Naive thymus-derived CD4-positive, alpha-beta T cell (primary cell): ENCODE data around the gene LRRC37A2. TPM values are rescaled to one million over a fixed set of nuclear protein-coding genes. Genes with fewer than 3 reads are reported as not detected.
"Not testable (repeated sequence)": the region's sequence is repeated elsewhere in the genome, so short reads cannot be mapped to it uniquely, and the experiment has no call there.

Experiments used
- ATAC-seq: fragments of 150-1000 bp; cut with Tn5 transposase; 2 replicates; pipeline ENCODE4 v1.10.0; 2021; ENCODE audit warnings: mild to moderate bottlenecking, moderate library complexity
- CTCF ChIA-PET: fragments of 350-600 bp; sonication (Branson Sonifier 250); formaldehyde crosslinking; loops from one replicate; lab custom pipeline; 2021; ENCODE audit warnings: antibody characterized with exemption; lab: Charles Lee
- POLR2A ChIA-PET: fragments of 350-600 bp; sonication (Branson Sonifier 250); formaldehyde crosslinking; loops from one replicate; lab custom pipeline; 2021; ENCODE audit warnings: antibody characterized with exemption, inconsistent platforms; lab: Charles Lee
- DNase-seq, 9 donors: peaks; one replicate each; pipeline versions ENCODE4 v3.0.0 to v3.0.0-alpha.2; 2020 to 2022; ENCODE audit warnings: mixed read lengths in 1 of 9
- H3K27ac ChIP-seq: one replicate; pipeline ENCODE4 v1.7.0; 2013; ENCODE audit warnings: mild to moderate bottlenecking, low read depth, low read length, moderate library complexity
- H3K27me3 ChIP-seq, 2 donors: one replicate each; pipeline ENCODE4 v1.7.0; 2013; ENCODE audit warnings: low read length in 2 of 2, mild to moderate bottlenecking in 2 of 2, moderate library complexity in 2 of 2; ENCODE audit not compliant: control insufficient read depth in 2 of 2, insufficient read depth in 2 of 2
- H3K36me3 ChIP-seq, 3 experiments: 1 replicate in 2 of 3; 2 replicates in 1 of 3; pipeline ENCODE4 v1.7.0; 2013; ENCODE audit warnings: low read length in 3 of 3, mild to moderate bottlenecking in 3 of 3, moderate library complexity in 1 of 3; ENCODE audit not compliant: insufficient read depth in 3 of 3, control insufficient read depth in 2 of 3
- H3K4me1 ChIP-seq, 2 donors: one replicate each; pipeline ENCODE4 v1.7.0; 2013; ENCODE audit warnings: low read length in 2 of 2, mild to moderate bottlenecking in 2 of 2, moderate library complexity in 1 of 2; ENCODE audit not compliant: control insufficient read depth in 2 of 2, insufficient read depth in 2 of 2
- H3K4me3 ChIP-seq: 2 replicates; pipeline ENCODE4 v1.7.0; 2013; ENCODE audit warnings: mild to moderate bottlenecking, low read length
- H3K9me3 ChIP-seq, 3 experiments: 1 replicate in 2 of 3; 2 replicates in 1 of 3; pipeline ENCODE4 v1.7.0; 2013; ENCODE audit warnings: low read length in 3 of 3; ENCODE audit not compliant: control insufficient read depth in 2 of 3
- H3K27ac Mint-ChIP-seq, 9 donors: one replicate each; pipeline ENCODE4 v1.8.0; 2020 to 2022; ENCODE audit warnings: mixed read lengths in 9 of 9, mild to moderate bottlenecking in 8 of 9, moderate library complexity in 5 of 9, inconsistent platforms in 2 of 9
- H3K27me3 Mint-ChIP-seq, 5 donors: one replicate each; pipeline ENCODE4 v1.8.0; 2021 to 2022; ENCODE audit warnings: mixed read lengths in 5 of 5, mild to moderate bottlenecking in 1 of 5
- H3K36me3 Mint-ChIP-seq, 5 donors: one replicate each; pipeline ENCODE4 v1.8.0; 2020 to 2022; ENCODE audit warnings: mixed read lengths in 5 of 5, mild to moderate bottlenecking in 3 of 5, inconsistent platforms in 1 of 5
- H3K4me1 Mint-ChIP-seq, 7 donors: one replicate each; pipeline ENCODE4 v1.8.0; 2020 to 2022; ENCODE audit warnings: mixed read lengths in 7 of 7, mild to moderate bottlenecking in 3 of 7, inconsistent platforms in 1 of 7
- H3K4me3 Mint-ChIP-seq, 10 donors: one replicate each; pipeline ENCODE4 v1.8.0; 2020 to 2022; ENCODE audit warnings: mild to moderate bottlenecking in 10 of 10, mixed read lengths in 10 of 10, moderate library complexity in 6 of 10, inconsistent platforms in 2 of 10
- H3K9me3 Mint-ChIP-seq, 11 donors: one replicate each; pipeline ENCODE4 v1.8.0; 2020 to 2022; ENCODE audit warnings: mixed read lengths in 11 of 11, mild to moderate bottlenecking in 4 of 11, inconsistent platforms in 1 of 11, moderate library complexity in 1 of 11
- intact Hi-C, 2 donors: fragments of 100-400 bp; cut with micrococcal nuclease; formaldehyde crosslinking; loops; one replicate each; pipeline ENCODE4 v1.15.1; 2023
- polyA plus RNA-seq, 2 donors: library from polyadenylated mRNA; unstranded; fragments of 300-500 nt; fragmentation: Illumina TruSeq; gene quantifications; one replicate each; pipeline ENCODE4 v1.2.3, GENCODE V29; 2021
- total RNA-seq, 6 experiments: library from RNA in 5 of 6; stranded (reverse) in 5 of 6; gene quantifications; 1 replicate in 5 of 6; 2 replicates in 1 of 6; pipeline ENCODE4 v1.2.3 and lab custom pipeline; 2021 to 2026

The LRRC37A2 gene
- total and polyA plus RNA-seq, 7 experiments from 2014 or later, result 9.8 to 53.8 (median 17.8) TPM

DNA sequence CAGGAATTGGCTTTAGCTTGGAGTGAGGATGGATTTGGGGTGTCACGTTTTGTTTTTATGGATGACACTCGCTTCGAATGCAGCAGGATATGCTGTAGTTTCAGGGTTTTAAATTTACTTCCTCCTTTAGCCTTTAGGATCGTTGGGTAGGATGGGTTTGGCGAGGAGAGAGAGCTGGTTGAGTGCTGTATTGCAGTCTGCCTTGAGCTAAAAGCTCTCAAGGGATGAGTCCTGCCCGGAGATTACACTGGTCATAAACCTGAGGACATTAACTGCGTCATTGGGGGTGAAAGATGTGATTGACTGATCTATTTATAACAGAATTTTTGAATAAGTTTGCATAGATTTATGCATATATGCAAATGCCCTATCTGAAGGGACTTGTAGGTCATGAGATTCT is 79.1 kb downstream of the LRRC37A2 start:
- H3K36me3 ChIP-seq, H3K9me3 Mint-ChIP-seq, H3K4me3 Mint-ChIP-seq, H3K4me1 Mint-ChIP-seq, H3K27me3 Mint-ChIP-seq, H3K4me1 ChIP-seq, H3K27ac ChIP-seq, H3K27me3 ChIP-seq, H3K27ac Mint-ChIP-seq, CTCF ChIA-PET, H3K36me3 Mint-ChIP-seq, H3K9me3 ChIP-seq, DNase-seq, POLR2A ChIA-PET, H3K4me3 ChIP-seq, intact Hi-C loops: not testable (repeated sequence)
- peak; percentile 55 for ATAC-seq

DNA sequence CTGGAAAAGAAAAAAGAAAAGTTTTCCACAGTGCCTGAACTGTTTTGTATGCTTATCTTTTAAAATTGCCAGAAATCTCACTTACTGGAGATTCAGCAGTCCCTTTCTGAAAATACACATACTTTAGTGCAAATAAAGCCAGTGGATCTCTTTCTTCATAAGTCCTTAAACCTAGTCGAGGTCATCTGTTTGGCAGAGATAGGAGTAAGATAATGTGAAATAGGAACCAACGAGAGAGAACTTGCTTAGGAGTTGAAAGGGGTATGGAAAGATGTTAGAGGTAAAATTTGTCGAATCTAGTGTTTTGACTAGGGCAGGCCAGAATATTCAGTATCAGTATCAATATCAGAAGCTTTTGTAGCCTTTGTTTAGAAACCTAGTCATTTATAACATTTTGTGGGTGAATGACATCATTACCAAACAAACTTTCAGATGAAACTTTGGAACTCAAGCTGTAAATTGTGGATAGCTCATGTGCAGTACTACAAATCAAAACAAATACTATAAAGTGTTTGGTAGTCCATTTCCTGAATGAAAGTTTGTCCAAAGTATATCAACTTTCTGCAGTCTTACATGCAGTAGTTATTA is 86.2 kb downstream of the LRRC37A2 start:
- DNase-seq, H3K36me3 Mint-ChIP-seq, H3K27me3 ChIP-seq, H3K4me1 Mint-ChIP-seq, POLR2A ChIA-PET, H3K9me3 Mint-ChIP-seq, ATAC-seq, H3K27ac Mint-ChIP-seq, intact Hi-C loops, H3K4me1 ChIP-seq, H3K27ac ChIP-seq, H3K9me3 ChIP-seq, H3K4me3 ChIP-seq, H3K27me3 Mint-ChIP-seq, H3K36me3 ChIP-seq, H3K4me3 Mint-ChIP-seq, CTCF ChIA-PET: not testable (repeated sequence)

DNA sequence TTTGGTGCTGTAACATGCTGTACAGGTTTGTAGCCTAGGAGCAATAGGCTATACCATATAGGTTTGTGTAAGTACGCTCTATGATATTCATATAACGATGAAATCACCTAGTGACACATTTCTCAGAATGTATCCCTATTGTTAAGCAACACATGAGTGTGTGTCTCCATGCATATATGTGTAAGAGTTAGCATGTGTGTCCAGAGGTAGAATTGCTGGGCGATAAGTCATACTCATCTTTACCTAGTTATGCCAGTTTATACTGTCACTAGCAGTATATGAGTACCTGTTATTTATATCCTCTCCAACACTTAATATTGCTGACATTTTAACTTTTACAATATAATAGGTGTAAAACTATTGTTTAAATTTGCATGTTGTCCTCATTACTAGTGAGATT is 88.5 kb downstream of the LRRC37A2 start:
- DNase-seq, intact Hi-C loops, H3K27me3 ChIP-seq, H3K9me3 Mint-ChIP-seq, ATAC-seq, H3K36me3 ChIP-seq, H3K9me3 ChIP-seq, POLR2A ChIA-PET, H3K4me3 ChIP-seq, H3K27me3 Mint-ChIP-seq, H3K4me1 Mint-ChIP-seq, H3K4me3 Mint-ChIP-seq, H3K4me1 ChIP-seq, H3K27ac ChIP-seq, CTCF ChIA-PET, H3K27ac Mint-ChIP-seq, H3K36me3 Mint-ChIP-seq: not testable (repeated sequence)

DNA sequence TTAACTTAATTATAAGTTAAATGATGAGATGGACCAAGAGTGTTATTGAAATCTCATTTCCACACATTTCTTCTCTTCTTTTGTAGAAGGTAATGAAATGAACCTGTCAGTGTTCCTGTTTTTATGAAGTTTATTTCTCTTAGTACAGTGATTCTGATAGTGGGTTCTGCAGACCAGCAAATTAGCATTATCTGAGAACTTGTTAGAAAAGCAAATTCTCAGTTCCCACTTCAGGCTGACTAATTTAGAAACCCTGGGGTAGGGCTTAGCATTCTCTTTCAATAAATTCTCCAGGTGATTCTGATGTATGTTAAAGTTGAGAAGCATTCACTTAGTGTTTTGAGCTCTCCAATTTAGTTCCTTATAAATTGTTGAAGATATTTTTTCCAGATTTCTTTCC is 90.9 kb downstream of the LRRC37A2 start:
- intact Hi-C loops, CTCF ChIA-PET: not testable (repeated sequence)

More for the DNA sequence above, 90.9 kb downstream of the LRRC37A2 start:
- H3K4me3 Mint-ChIP-seq, H3K27me3 Mint-ChIP-seq, H3K4me1 ChIP-seq, H3K9me3 ChIP-seq, POLR2A ChIA-PET, H3K4me3 ChIP-seq, ATAC-seq, H3K27ac Mint-ChIP-seq, H3K27ac ChIP-seq, H3K9me3 Mint-ChIP-seq, H3K4me1 Mint-ChIP-seq, H3K36me3 Mint-ChIP-seq, H3K27me3 ChIP-seq, DNase-seq, H3K36me3 ChIP-seq: not testable (repeated sequence)

Other genes starting within 250 kb of the LRRC37A2 start
- gene LRRC37A, start 217.3 kb upstream of the LRRC37A2 start, total RNA-seq, result 10 to 100 TPM in 3 of 5 experiments, 1 to 10 TPM in 2; 4.1 to 15.6 (median 11.5) TPM
- 1 to 10 TPM in 1 of 2 donors, under 1 TPM in 1; 0.85 to 2.1 TPM for gene LRRC37A, start 217.3 kb upstream of the LRRC37A2 start, polyA plus RNA-seq
- 10 to 100 TPM; 19.5 to 49.1 (median 34.3) TPM for gene ARL17B, start 150.7 kb upstream of the LRRC37A2 start, total RNA-seq
- gene ARL17B, start 150.7 kb upstream of the LRRC37A2 start, polyA plus RNA-seq, result 10 to 100 TPM; 34.0 to 39.2 TPM
- 10 to 100 TPM; 27.1 to 45.8 (median 43.9) TPM for gene ARL17A, start 67.2 kb downstream of the LRRC37A2 start, total RNA-seq
- gene ARL17A, start 67.2 kb downstream of the LRRC37A2 start, polyA plus RNA-seq, result 10 to 100 TPM in 1 of 2 donors, 1 to 10 TPM in 1; 7.3 to 10.8 TPM
- 10 to 100 TPM; 35.3 to 59.8 (median 43.2) TPM for gene NSF, start 78.2 kb downstream of the LRRC37A2 start, total RNA-seq
- gene NSF, start 78.2 kb downstream of the LRRC37A2 start, polyA plus RNA-seq, result 10 to 100 TPM; 13.0 to 23.0 TPM